ENCODE measurements around the gene WDR91.

DNA sequence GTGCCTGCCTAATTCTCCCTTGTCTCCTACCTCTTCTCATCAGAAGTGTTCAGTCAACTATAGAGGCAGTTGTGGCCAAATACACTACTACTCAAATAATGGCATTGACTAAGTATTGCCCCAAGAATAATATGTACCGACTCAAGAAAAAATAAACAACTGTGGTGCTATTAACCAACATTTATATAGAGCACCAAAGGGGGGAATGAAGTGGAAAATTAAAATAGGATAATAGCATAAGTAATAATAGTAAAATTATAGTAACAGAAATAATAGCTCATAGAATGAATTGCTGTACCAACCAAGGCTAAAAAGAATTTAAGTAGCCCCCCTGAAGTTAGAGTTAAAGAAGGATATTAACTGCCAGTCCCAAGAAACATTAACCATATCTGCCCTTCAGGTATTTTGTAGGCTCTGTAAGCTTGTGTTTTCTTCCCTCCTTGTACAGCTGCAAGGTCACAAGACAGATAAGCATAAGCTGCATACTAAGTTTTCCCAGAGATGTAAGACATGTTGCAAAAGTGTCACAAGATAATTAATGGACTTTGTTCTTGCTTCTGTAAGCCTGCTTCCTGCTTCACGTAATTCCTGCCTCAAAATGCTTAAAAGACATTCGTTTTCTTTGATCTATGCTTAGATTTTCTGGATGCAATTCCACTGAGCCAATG lies 29.9 kb downstream of the WDR91 start:
- no peak for TF ChIP-seq YY1 (IDR thresholded peaks at IDR 0.05; ENCODE audit: insufficient read depth, insufficient read length)
- no peak for TF ChIP-seq SUZ12 (IDR thresholded peaks at IDR 0.05; ENCODE audit: extremely low read depth, insufficient read depth, insufficient read length)

All from NT2/D1 (cell line).